T-helper 17 cell (primary cell): ENCODE measurements around the gene PPP1R18. TPM values are rescaled to one million over a fixed set of nuclear protein-coding genes. Genes with fewer than 3 reads are reported as not detected.

ENCODE experiments used
- ATAC-seq: fragments of 150-1000 bp; cut with Tn5 transposase; 2 replicates; pipeline ENCODE4 v1.10.0; 2021; ENCODE audit warnings: mild to moderate bottlenecking, moderate library complexity
- DNase-seq, 3 donors: peaks; one replicate each; pipeline versions ENCODE4 v3.0.0 to v3.0.0-alpha.2; 2020 to 2021
- H3K9me3 ChIP-seq: one replicate; pipeline ENCODE4 v1.7.0; 2013; ENCODE audit warnings: low read length, mild to moderate bottlenecking; ENCODE audit not compliant: control insufficient read depth, poor library complexity, severe bottlenecking
- H3K27ac Mint-ChIP-seq: one replicate; pipeline ENCODE4 v1.8.0; 2022; ENCODE audit warnings: mild to moderate bottlenecking, moderate library complexity, mixed read lengths
- H3K27me3 Mint-ChIP-seq: one replicate; pipeline ENCODE4 v1.8.0; 2022; ENCODE audit warnings: mixed read lengths
- H3K36me3 Mint-ChIP-seq: one replicate; pipeline ENCODE4 v1.8.0; 2022; ENCODE audit warnings: low read depth, mixed read lengths
- H3K4me1 Mint-ChIP-seq: one replicate; pipeline ENCODE4 v1.8.0; 2022; ENCODE audit warnings: mild to moderate bottlenecking, mixed read lengths
- H3K4me3 Mint-ChIP-seq: one replicate; pipeline ENCODE4 v1.8.0; 2022; ENCODE audit warnings: mild to moderate bottlenecking, moderate library complexity, mixed read lengths
- total RNA-seq, 4 donors: library from RNA in 2 of 4; stranded (reverse) in 2 of 4; gene quantifications; one replicate each; pipeline ENCODE4 v1.2.3 and lab custom pipeline; 2022 to 2026

The PPP1R18 gene
- total RNA-seq, 2 donors from 2014 or later, result 99.5 to 117 TPM

- DNase-seq (no peak), ATAC-seq (no peak)
- Mint-ChIP-seq H3K4me1 (peaks cover 12% of the 10 kb centered on the region), H3K27ac (peak overlapping the region; percentile 9), H3K4me3 (no peak overlapping the region), H3K36me3 (peaks cover 9% of the 10 kb centered on the region), H3K27me3 (no peaks in the 10 kb centered on the region)
- H3K9me3 ChIP-seq, result no peaks in the 10 kb centered on the region
Measured at GRCh38 chr6:30654798-30655742, 31.4 kb downstream of the PPP1R18 start.

GRCh38 chr6:30651143-30651542, 35.3 kb downstream of the PPP1R18 start:
- no peaks in the 10 kb centered on the region for H3K9me3 ChIP-seq
- H3K36me3 Mint-ChIP-seq, result peaks cover 6% of the 10 kb centered on the region
- no peaks in the 10 kb centered on the region for H3K27me3 Mint-ChIP-seq
- DNase-seq, result no peak
- H3K4me3 Mint-ChIP-seq, result peak overlapping the region; percentile 39
- peaks cover 9% of the 10 kb centered on the region for H3K4me1 Mint-ChIP-seq
- no peak for ATAC-seq
- H3K27ac Mint-ChIP-seq, result peak overlapping the region; percentile 78

GRCh38 chr6:30647242-30648116, 39.0 kb downstream of the PPP1R18 start:
- Mint-ChIP-seq H3K36me3 (peaks cover 4% of the 10 kb centered on the region), H3K4me3 (peak overlapping the region; percentile 91), H3K4me1 (peaks cover 19% of the 10 kb centered on the region), H3K27ac (peak overlapping the region; percentile 75), H3K27me3 (no peaks in the 10 kb centered on the region)
- H3K9me3 ChIP-seq, result no peaks in the 10 kb centered on the region
- DNase-seq, result peak; percentile 41 to 60 (median 60)
- peak; percentile 78 for ATAC-seq

- ATAC-seq, result peak; percentile 83
- DNase-seq, result peak; percentile 84 to 92 (median 92)
- Mint-ChIP-seq H3K27ac (peak within 1 kb of the TSS; percentile 75), H3K36me3 (peaks cover 4% of the 10 kb centered on the region), H3K4me1 (peaks cover 19% of the 10 kb centered on the region), H3K4me3 (peak within 1 kb of the TSS; percentile 91), H3K27me3 (no peaks in the 10 kb centered on the region)
- H3K9me3 ChIP-seq, result no peaks in the 10 kb centered on the region
Measured at GRCh38 chr6:30646450-30647241, 39.8 kb downstream of the PPP1R18 start, which contains the start of gene C6orf136. C6orf136 (plus strand) TSS chr6:30647133; CDS start chr6:30647232, 99 bp downstream.

DNA sequence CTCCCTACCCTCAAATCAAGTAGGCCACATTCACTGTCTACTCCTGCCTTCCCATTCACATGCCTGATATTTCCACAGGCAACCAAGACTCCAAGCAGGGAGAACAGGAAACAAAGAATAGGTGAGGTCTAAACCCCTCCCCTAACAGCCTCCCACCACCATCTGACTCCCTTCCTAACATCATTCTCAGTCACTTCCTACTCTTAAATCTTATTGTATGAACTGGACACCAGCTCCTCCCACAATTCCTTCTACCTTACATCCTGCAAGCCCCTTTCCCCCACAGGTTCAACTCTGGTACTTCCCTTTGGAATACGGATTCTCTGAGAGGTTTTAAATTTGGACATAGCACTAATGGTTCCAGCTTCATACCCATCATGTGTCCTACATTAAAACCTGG, 40.5 kb downstream of the PPP1R18 start:
- Mint-ChIP-seq H3K4me1 (peaks cover 23% of the 10 kb centered on the region), H3K27me3 (no peaks in the 10 kb centered on the region), H3K27ac (peak overlapping the region; percentile 75), H3K36me3 (peaks cover 5% of the 10 kb centered on the region), H3K4me3 (peak overlapping the region; percentile 39)
- DNase-seq, result no peak
- no peaks in the 10 kb centered on the region for H3K9me3 ChIP-seq
- ATAC-seq, result no peak

GRCh38 chr6:30644769-30645168, 41.7 kb downstream of the PPP1R18 start:
- H3K27me3 Mint-ChIP-seq, result no peaks in the 10 kb centered on the region
- no peak for ATAC-seq
- H3K27ac Mint-ChIP-seq, result peak overlapping the region; percentile 37
- DNase-seq, result no peak
- peaks cover 24% of the 10 kb centered on the region for H3K4me1 Mint-ChIP-seq
- no peak overlapping the region for H3K4me3 Mint-ChIP-seq
- peaks cover 6% of the 10 kb centered on the region for H3K36me3 Mint-ChIP-seq
- H3K9me3 ChIP-seq, result no peaks in the 10 kb centered on the region

- DNase-seq (no peak), ATAC-seq (no peak)
- no peaks in the 10 kb centered on the region for H3K27me3 Mint-ChIP-seq
- H3K27ac Mint-ChIP-seq, result peak overlapping the region; percentile 37
- H3K36me3 Mint-ChIP-seq, result peaks cover 6% of the 10 kb centered on the region
- H3K4me1 Mint-ChIP-seq, result peaks cover 24% of the 10 kb centered on the region
- no peaks in the 10 kb centered on the region for H3K9me3 ChIP-seq
- no peak overlapping the region for H3K4me3 Mint-ChIP-seq
Measured at GRCh38 chr6:30643656-30644055, 42.8 kb downstream of the PPP1R18 start.

- Mint-ChIP-seq H3K4me3 (no peak overlapping the region), H3K36me3 (peaks cover 6% of the 10 kb centered on the region), H3K27me3 (no peaks in the 10 kb centered on the region), H3K27ac (peak overlapping the region; percentile 78), H3K4me1 (peaks cover 18% of the 10 kb centered on the region)
- DNase-seq, result no peak
- H3K9me3 ChIP-seq, result no peaks in the 10 kb centered on the region
- no peak for ATAC-seq
Measured at GRCh38 chr6:30641048-30641447, 45.4 kb downstream of the PPP1R18 start.

GRCh38 chr6:30640481-30640880, 46.0 kb downstream of the PPP1R18 start:
- Mint-ChIP-seq H3K27me3 (no peaks in the 10 kb centered on the region), H3K27ac (no peak overlapping the region), H3K36me3 (peaks cover 8% of the 10 kb centered on the region), H3K4me3 (no peak overlapping the region), H3K4me1 (peaks cover 17% of the 10 kb centered on the region)
- no peaks in the 10 kb centered on the region for H3K9me3 ChIP-seq
- ATAC-seq (no peak), DNase-seq (no peak)

DNA sequence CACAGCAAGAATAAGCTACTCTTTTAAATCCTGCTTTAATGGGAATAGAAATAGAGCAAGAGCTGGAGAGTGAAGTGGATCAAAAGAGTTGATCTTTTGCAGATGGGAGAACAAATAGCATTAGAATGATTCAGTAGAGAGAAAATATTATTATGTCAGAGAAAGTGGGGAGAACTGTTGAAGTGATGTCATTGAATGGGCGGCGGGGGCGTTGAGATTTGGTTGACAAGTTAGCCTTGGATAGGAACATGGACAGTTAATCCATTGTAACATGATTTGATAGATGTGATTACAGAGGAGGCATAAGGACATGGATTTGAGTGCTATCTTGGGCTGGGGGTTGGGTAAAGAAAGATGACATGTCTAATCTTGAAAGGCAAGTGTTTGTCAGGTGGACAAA, 50.6 kb downstream of the PPP1R18 start:
- ATAC-seq, result no peak
- H3K27ac Mint-ChIP-seq, result no peak overlapping the region
- H3K4me1 Mint-ChIP-seq, result peaks cover 9% of the 10 kb centered on the region
- DNase-seq, result no peak
- H3K27me3 Mint-ChIP-seq, result no peaks in the 10 kb centered on the region
- H3K36me3 Mint-ChIP-seq, result peaks cover 9% of the 10 kb centered on the region
- no peaks in the 10 kb centered on the region for H3K9me3 ChIP-seq
- H3K4me3 Mint-ChIP-seq, result no peak overlapping the region

DNA sequence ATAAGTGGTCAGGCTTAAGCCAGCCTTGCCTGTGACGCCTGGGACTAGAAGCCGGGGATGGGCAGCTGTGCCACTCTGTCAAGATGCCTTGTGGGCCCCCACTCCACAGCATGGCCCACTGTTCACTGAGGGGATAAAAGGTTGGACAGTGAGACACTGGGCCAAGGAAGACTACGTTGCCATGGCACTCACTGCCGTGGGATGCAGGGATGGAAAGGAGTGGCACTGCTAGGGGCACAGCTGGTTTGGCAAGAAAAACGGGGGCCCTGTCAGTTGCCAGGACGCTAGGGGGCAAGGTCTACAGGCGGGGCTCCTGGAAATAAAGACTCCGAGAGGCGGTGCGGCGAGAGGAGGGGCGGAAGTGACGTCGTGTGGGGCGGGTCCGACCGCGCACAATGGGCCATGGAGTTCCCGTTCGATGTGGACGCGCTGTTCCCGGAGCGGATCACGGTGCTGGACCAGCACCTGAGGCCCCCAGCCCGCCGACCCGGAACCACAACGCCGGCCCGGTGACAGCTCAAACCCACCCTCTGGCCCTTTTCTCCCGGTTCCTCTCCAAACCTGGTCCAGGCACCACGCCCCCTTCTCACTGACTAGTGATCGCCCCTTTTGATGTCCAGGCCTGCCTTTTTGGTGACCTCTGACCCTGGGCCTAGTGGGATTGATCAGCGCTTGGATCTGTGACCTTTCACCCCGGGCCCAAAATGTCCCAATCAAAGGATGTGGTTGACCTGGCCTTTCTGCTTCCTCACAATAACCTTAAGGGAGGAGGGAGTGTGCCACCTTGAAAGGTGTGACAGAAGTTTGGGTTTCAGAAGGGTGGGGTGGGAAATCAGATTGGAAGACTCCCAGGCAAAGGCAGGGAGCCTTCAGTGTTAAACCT, 59.7 kb downstream of the PPP1R18 start, which contains the start of gene ATAT1:
Gene ATAT1 (plus strand): TSS at position 391 of the 883 bp plus-strand sequence.
- peak; percentile 100 for ATAC-seq
- Mint-ChIP-seq H3K27ac (peak within 1 kb of the TSS; percentile 94), H3K4me1 (peaks cover 17% of the 10 kb centered on the region), H3K36me3 (peaks cover 6% of the 10 kb centered on the region), H3K27me3 (no peaks in the 10 kb centered on the region), H3K4me3 (peak within 1 kb of the TSS; percentile 92)
- no peaks in the 10 kb centered on the region for H3K9me3 ChIP-seq
- DNase-seq, result peak; percentile 81 to 85 (median 83)
